ENCODE results near the gene ADPRS.
A peak's percentile ranks its signal among the peaks of the same experiment; 100 is the strongest.

Gene ADPRS

DNA sequence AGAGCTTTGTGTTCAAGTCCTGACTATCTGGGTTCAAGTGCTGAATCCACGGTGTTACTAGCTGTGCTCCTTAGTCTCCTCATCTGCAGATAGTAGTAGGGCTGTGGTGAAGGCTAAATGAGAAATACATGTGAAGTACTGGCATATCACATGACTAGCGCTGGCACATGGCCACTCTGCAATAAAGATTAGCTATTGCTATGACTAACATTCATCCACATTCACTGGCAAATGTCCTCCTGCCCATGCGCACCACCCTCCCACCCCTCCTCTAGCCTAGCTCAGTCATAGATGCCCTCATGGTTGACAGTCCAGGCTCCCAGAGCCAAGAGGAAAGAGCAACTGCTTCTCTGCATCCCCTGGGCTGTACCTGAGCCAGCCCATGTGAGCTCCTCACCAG lies 44.8 kb downstream of the ADPRS start:
- no peak overlapping the region for H3K4me3 ChIP-seq (replicated peaks; ENCODE audit: low read depth, low read length)
- TF ChIP-seq, protein P1, sequence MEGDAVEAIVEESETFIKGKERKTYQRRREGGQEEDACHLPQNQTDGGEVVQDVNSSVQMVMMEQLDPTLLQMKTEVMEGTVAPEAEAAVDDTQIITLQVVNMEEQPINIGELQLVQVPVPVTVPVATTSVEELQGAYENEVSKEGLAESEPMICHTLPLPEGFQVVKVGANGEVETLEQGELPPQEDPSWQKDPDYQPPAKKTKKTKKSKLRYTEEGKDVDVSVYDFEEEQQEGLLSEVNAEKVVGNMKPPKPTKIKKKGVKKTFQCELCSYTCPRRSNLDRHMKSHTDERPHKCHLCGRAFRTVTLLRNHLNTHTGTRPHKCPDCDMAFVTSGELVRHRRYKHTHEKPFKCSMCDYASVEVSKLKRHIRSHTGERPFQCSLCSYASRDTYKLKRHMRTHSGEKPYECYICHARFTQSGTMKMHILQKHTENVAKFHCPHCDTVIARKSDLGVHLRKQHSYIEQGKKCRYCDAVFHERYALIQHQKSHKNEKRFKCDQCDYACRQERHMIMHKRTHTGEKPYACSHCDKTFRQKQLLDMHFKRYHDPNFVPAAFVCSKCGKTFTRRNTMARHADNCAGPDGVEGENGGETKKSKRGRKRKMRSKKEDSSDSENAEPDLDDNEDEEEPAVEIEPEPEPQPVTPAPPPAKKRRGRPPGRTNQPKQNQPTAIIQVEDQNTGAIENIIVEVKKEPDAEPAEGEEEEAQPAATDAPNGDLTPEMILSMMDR (IDR thresholded peaks at IDR 0.05; ENCODE audit: insufficient read depth, low read length, poor library complexity, severe bottlenecking) = no peak
- H3K27me3 ChIP-seq (replicated peaks; ENCODE audit: control insufficient read depth, insufficient read depth, low read length) = no peaks in the 10 kb centered on the region
- no peak for DNase-seq (ENCODE audit: extremely low read depth, insufficient read length)
- H3K36me3 ChIP-seq (ENCODE audit: control insufficient read depth, insufficient read depth, low read length) = peaks cover 14% of the 10 kb centered on the region

DNA sequence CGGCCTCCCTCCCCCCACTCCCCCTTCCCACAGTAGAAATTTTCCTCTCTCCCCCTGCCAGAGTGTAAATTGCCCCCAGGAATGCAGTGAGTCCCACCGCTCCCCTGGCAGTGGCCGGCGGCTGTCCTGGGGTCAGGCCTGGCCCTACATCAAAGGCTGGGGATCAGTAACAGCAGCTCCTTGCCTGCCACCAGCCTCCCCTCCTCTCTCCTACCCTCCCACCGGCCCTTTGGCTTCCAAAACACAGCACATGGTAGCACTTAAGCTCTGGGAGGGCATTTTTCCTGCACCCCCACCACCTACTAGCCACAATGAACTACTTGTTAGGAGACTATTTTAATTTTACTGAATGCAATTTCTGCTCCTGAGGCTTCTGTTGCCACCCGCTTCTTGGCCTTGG lies 45.3 kb downstream of the ADPRS start:
- no peak for DNase-seq (ENCODE audit: extremely low read depth, insufficient read length)

DNA sequence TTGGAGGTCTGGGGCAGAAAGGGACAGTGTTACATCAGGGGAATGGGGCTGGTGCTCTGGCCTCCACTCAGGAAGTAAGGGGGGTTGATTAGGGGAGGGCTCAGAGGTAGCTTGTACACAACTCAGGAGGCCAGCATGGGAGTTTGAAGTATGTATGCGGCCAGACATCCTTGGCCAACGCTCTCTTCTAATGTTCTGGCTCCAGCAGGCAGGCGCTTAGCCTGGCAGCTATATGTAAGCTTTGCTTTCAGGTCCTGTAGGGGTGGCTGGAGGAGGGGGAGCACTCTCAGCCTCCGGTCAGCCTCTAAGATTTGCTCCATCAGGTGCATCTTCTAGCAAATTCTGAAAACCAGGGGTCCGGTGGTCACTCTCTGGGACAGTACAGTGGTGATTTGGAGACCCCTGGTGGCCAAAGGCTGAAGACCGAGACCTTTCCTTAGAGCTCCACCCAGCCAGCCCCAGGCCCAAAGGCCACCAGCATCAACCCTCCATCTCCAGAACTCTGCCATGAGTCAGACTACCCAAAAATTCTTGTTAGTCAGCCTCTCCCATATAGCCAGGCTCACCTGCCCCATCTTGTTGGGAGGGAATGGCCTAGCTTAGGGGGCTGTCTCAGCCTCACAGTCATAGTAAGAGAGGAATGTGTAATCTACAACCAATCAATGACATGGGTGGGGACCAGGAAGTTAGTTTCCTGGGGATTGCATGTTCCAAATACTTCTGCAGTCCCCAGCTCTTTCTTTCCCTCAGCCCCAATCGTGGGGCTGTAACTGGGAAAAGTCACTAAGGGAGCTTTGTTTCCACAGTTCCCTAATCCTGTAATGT lies 46.0 kb downstream of the ADPRS start:
- DNase-seq (ENCODE audit: extremely low read depth, insufficient read length) = no peak
- TF ChIP-seq, protein P1 (IDR thresholded peaks at IDR 0.05; ENCODE audit: insufficient read depth, low read length, poor library complexity, severe bottlenecking) = peak; percentile 81
- Histone ChIP-seq H3K27me3 (replicated peaks; ENCODE audit: control insufficient read depth, insufficient read depth, low read length) (no peaks in the 10 kb centered on the region), H3K4me3 (replicated peaks; ENCODE audit: low read depth, low read length) (no peak overlapping the region), H3K36me3 (ENCODE audit: control insufficient read depth, insufficient read depth, low read length) (peaks cover 14% of the 10 kb centered on the region)

More for the DNA sequence above, 45.3 kb downstream of the ADPRS start:
- Histone ChIP-seq H3K27me3 (replicated peaks; ENCODE audit: control insufficient read depth, insufficient read depth, low read length) (no peaks in the 10 kb centered on the region), H3K4me3 (replicated peaks; ENCODE audit: low read depth, low read length) (no peak overlapping the region), H3K36me3 (ENCODE audit: control insufficient read depth, insufficient read depth, low read length) (peaks cover 14% of the 10 kb centered on the region)
- TF ChIP-seq, protein P1 (IDR thresholded peaks at IDR 0.05; ENCODE audit: insufficient read depth, low read length, poor library complexity, severe bottlenecking) = no peak

DNA sequence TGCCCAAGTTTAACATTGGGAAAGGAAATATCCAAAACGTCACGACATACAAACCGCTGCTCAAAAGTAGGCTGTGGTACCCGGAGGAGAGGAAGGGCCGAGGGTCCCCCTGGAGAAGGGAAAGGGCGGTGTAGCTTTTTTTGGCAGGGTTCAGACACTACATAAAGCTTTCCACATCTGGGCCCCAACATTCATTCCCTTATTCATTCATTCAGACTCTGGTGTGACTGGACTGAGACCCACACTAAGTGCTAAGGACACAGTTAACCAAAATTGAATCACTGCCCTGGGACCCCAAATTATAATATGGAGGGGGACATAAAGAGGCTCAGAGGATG lies 46.6 kb downstream of the ADPRS start:
- TF ChIP-seq, protein P1 (IDR thresholded peaks at IDR 0.05; ENCODE audit: insufficient read depth, low read length, poor library complexity, severe bottlenecking) = no peak
- no peak overlapping the region for H3K4me3 ChIP-seq (replicated peaks; ENCODE audit: low read depth, low read length)
- no peaks in the 10 kb centered on the region for H3K27me3 ChIP-seq (replicated peaks; ENCODE audit: control insufficient read depth, insufficient read depth, low read length)
- DNase-seq (ENCODE audit: extremely low read depth, insufficient read length) = no peak
- H3K36me3 ChIP-seq (ENCODE audit: control insufficient read depth, insufficient read depth, low read length) = peaks cover 18% of the 10 kb centered on the region

DNA sequence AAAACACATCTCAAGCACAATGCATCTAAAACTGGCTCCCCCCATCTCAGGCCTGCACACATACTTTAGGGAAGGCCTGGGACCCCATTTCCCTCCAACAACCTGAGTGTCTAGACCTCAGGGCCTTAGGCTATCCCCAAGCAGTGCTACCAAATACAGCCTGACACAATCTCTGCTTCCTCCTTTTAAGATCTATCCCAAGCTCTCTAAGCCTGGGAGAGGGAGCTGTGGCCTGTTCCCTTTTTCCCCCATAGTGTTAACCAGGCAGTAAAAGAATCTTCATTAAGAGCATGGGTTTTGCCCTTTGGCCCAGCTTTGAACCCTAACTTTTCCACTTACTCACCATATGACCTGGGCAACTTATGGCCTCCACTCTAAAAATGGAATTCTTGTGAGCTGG lies 47.1 kb downstream of the ADPRS start:
- no peak for DNase-seq (ENCODE audit: extremely low read depth, insufficient read length)
- Histone ChIP-seq H3K36me3 (ENCODE audit: control insufficient read depth, insufficient read depth, low read length) (peaks cover 18% of the 10 kb centered on the region), H3K4me3 (replicated peaks; ENCODE audit: low read depth, low read length) (no peak overlapping the region), H3K27me3 (replicated peaks; ENCODE audit: control insufficient read depth, insufficient read depth, low read length) (no peaks in the 10 kb centered on the region)
- TF ChIP-seq, protein P1 (IDR thresholded peaks at IDR 0.05; ENCODE audit: insufficient read depth, low read length, poor library complexity, severe bottlenecking) = no peak
